HG03432 (cell line): ENCODE data around the gene TRNT1.
A peak's percentile ranks its signal among the peaks of the same experiment; 100 is the strongest.

Source experiments
- ATAC-seq: cut with Tn5 transposase; IDR thresholded peaks from one replicate; pipeline ENCODE4 v1.9.1; 2021; ENCODE audit warnings: mild to moderate bottlenecking, moderate library complexity; ENCODE audit not compliant: unreplicated experiment

The TRNT1 gene

DNA sequence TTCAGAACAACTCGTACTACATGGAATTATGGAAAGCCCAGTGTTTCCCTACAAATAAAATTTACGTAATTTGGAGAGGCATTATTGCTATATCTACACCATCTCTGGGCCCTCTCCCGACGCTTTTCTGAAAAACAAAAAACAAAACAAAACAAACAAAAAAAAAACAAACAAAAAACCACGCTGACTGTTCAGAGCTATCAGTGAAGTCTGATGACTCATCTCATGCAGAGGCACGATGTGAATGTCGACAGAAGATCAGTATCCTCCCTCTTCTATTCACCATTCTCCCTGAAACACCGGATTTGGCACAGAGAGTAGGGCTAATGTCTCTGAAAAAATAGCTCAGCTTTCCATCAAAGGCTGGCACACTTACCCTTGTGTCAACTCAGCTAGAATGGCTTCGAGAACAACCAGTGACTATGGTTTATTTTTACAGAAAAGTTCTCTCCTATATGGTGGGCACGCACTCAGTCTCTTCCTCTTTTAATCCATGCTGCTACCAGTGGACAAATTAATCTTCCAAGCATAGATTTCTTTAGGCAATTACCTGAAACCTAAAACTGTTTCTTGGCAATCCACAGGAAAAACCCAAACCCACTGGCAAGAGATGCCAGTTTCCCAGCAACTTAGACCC lies 51.2 kb downstream of the TRNT1 start:
- no peak for ATAC-seq

DNA sequence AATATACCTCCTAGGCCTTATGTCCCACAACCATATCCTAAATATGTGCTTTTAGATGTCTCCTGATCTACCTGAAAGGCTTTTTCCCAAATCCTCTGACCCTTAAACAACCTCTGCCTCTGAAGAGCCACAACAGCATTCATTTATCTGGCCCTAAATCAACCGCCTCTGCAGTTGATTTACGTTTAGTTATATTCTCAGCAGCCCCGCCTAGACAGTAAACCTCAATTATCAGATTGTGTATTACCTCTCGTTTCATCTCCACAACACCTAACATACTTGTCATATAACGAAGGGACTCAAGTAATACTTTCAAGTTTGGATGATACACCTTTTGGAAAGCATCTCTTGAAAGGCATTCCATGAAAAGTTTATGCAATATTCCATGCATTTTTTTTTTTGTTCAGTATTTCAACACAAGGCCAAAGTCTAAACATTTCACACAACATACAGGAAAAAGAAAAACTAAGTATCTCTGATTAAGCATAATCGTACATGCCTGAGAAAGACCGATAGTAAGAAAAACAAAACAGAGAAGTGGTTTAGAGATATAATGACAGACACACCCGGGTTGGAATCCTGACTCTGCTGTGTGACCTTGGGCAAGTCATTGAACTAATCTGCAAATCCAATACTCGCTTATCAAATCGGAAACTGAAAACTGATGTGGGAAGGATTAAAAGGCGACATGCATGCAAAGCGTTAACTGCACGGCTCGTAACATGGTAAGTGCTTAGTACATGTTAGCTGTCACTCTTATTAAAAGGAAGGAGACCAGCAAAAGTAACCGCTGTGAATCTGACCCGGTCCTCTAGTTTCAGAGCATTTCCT lies 52.0 kb downstream of the TRNT1 start:
- ATAC-seq, result peak; percentile 0

DNA sequence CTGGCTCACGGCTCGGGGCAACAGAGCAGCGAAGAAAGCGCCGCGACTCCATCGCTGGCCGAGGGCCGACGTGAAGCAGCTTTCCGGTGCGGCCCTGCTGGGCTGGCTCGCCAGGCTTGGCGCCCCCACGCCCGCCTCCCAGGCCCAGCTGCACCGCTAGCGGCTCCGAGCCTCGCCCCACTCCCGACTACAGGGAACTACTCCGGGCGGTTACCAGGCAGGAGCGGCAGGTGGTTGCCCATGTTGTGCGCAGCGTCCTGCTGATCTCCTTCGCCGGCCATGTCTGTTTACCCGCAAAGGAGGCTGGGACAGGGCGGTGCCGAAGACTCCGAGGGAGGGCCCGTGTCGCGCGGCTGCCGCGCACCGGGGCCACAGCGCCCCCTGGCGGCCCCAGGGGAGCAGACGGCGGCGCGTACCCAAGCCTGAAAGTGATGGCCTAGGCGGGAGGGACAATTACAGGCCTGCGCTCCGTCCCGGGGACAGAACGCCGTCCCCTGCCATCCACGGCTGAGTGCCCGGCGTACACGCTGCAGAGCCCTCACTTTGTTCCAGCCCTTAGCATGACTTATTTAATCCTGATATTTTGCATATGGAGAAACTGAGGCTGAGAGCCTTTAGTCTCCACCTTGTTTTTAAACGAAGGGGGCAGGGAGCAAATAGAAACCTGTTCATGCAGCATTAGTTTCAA lies 52.8 kb downstream of the TRNT1 start, which contains the start of gene CRBN:
Gene CRBN, minus strand, starts transcription at position 285 of the 688 bp plus-strand sequence. Its CDS starts 4 bp downstream, at position 281.
- ATAC-seq, result peak; percentile 99

DNA sequence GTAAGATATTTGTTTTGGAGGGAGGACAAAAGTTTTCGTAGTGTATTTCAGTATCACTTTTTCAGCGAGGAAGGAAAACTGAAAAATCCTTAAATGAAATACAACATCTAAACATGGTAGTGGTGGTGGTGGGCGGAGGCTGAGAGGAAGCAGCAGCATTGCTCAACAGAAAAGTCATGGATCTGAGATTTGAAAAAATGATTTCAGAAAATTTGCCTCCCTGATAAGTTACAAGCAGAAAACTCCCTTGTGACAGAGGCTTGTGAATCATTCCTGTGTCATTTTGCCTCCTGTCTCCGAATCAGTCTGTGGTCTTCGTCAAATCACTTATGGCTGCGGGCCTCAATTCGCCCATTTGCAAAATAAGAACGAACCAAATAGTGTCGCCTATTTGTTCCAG lies 53.7 kb downstream of the TRNT1 start:
- ATAC-seq, result no peak

- ATAC-seq, result no peak
Measured at GRCh38 chr3:3184876-3185275, 58.1 kb downstream of the TRNT1 start.

DNA sequence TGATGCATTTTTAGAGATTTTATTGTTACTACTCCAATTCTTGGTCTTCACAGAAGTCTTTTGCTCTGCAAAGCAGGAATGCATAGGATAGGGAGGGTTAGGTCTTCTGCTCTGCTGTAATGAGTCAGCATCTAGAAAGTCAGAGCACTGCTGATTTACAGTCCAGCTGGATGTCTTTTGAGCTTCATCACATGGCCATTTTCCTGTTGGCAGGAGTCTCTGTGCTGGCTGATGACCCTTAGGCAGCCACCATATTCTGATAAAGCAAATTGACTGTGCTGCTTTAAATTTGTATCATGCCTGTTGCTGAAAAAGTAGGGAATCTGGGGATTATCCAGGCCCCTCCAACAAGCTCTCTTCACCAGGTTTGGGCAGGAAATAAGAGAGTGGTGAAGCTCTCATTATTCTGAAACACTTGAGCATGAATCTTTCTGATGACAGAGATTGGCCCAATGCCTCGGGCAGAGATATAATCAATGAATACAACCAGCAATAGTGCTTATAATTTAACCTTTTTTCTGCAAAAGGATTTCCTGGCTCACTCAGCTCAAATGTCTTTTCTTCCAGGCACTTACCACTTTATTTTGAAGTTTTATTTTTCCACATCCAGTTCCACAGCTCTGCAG lies 62.5 kb downstream of the TRNT1 start:
- ATAC-seq, result no peak

- ATAC-seq, result no peak
Measured at GRCh38 chr3:3189961-3190360, 63.2 kb downstream of the TRNT1 start.

DNA sequence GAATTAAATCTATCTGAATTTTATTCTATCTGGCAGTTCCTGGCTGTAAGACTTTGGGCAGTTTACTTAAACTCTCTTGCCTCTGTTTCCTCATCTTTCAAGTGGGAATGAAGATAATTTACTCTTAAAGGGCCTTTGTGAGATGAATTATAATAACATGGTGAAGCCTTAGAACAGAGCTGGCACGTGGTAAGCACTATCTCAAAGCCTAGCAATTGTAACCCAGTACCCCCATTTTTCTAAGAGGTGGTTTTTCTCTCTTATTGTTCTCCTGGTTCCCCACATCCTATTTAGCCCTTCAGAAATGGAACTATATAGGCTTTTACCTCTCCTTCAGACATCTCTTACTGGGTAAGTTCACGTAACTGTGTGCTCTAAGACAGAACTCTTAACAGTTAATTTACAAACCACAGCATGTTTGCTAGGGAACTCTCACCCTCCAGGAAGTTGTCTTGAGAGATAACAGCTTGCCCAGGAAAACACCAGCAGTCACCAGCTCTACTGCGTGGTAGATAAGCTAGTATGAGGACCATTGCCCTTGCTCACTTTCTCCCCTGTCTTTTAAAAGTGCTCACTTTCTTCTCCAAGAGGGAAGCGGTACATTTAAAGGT lies 65.0 kb downstream of the TRNT1 start:
- peak; percentile 42 for ATAC-seq

DNA sequence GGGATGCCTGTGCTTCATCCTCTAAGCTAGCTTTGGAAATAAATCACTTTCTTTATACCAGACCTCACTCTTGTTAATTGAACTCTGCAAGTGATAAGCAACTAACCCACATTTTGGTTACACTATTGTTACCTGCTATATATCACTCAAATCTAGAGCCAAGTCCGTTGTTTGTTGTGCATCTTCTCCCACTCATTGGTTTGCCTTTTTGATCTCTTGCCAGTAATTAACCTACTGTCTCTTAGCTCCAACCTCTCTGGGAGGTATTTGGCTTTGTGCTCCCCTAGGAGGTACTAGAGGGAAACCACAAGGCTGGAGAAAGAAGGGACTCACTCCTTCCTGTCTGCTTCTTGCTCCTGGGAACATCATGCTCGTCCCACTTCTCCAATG lies 65.5 kb downstream of the TRNT1 start:
- ATAC-seq, result no peak

DNA sequence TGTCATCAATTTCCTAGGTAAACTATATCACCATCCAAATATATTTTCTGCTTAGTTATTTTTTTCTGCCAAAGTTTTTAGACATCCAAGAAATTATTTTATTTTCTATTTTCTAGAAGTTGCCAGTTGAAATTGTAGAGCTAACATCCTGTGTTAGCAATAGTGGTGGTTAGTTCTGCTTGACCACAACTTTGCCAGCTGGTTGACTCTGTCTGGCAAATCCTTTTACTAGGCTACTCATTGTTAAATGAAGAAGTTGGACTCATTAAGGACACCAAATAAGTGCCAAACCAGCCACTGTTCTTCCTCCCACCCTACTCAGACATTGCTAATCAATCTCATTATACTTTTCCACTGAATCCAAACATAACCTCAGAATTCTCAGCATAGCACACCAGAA lies 68.1 kb downstream of the TRNT1 start:
- no peak for ATAC-seq

GRCh38 chr3:3196148-3196861 lies 69.6 kb downstream of the TRNT1 start:
- no peak for ATAC-seq
